Measurements from ENCODE around the gene GFER. TPM values are rescaled to one million over a fixed set of nuclear protein-coding genes. Genes with fewer than 3 reads are reported as not detected.
"Not testable (repeated sequence)": the region's sequence is repeated elsewhere in the genome, so short reads cannot be mapped to it uniquely, and the experiment has no call there.

Gene GFER
- polyA plus RNA-seq (2013, experiment 1 of 2; ENCODE audit: insufficient read length): 29.4 TPM
- polyA plus RNA-seq (2013, experiment 2 of 2; ENCODE audit: insufficient read length): 15.4 TPM

DNA sequence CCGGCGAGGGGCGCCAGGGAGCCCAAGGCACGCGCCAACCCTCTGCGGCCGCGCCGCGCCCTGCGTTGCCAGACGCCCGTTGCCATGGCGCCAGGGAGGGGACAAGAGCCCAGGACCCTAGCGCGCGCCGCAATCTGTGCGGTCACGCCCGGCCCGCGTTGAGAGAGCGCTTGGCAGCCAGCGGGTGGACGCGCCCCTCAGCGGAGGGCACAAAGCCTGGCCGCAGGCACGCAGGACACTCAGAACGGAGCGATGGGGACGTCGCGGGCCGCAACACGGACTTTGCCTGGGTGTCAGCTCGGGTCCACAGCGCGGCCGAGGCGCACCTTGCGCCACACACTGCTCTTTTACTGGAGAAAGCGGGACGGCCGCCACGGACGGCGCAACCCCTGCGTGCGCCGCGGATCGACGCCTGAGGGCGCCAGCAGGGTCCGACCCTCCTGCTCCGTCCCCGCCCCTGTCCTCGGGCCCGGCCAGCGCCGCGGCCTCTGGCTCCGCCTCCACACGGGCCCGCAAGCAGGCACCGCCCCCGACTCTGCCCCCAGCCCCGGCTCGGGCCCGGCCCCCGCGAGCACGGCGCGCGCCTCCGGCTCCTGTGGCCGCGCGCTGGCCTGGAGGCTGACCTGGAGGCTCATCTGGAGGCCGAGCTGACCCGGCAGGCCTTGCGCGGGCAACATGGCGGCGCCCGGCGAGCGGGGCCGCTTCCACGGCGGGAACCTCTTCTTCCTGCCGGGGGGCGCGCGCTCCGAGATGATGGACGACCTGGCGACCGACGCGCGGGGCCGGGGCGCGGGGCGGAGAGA lies at the start of gene GFER:
TSS of gene GFER (plus strand) at position 650 of the 803 bp plus-strand sequence. CDS start at position 676, 26 bp downstream.
- DNase-seq: peak; percentile 92

- no peak for DNase-seq
These were observed 47.0 kb upstream of the GFER start for GRCh38 chr16:1936945-1937479.

DNA sequence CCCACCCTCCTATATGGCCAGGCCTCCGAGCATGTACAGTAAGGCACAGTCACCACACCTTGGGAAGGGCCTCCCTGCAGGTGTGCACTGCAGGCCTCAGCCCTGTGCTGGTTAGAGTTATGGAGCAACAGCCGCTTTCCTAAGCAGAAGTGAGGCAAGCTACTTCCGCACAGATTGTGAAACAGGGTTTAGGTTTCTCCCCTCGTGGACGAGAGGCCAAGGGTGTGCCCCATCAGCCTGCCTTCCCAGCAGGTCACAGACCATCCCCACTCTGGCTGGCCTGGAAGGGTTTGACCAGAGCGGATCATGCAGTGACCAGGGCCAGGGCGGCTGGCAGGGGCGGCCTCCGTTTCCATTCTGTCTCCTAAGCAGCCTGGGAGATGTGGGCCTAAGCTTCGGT lies 45.7 kb upstream of the GFER start:
- DNase-seq: no peak

DNA sequence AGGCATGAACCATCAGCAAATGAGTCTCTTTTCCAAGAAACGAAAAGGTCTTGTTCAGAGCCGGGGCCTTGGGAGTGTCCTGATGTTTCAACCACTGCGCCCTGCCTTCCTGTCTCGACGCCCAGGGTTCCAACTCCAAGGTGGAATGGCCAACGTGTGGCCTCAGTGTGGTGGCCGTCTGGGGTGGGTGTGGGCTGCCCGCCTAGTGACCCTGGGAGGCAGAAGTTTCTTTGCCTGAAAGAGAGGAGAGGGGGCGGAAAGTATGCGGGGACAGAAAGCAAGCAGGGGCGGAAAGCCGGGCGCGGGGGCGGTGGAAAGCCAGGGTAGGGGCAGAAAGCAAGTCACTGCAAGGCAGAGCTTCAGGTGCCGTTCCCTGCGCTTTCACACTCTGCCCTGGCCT lies 45.1 kb upstream of the GFER start:
- DNase-seq: no peak

GRCh38 chr16:1939833-1940232 lies 44.2 kb upstream of the GFER start:
- DNase-seq: not testable (repeated sequence)

GRCh38 chr16:1940273-1941161 lies 43.5 kb upstream of the GFER start:
- no peak for DNase-seq

- DNase-seq: no peak
These were observed 42.6 kb upstream of the GFER start for GRCh38 chr16:1941162-1942046.

DNA sequence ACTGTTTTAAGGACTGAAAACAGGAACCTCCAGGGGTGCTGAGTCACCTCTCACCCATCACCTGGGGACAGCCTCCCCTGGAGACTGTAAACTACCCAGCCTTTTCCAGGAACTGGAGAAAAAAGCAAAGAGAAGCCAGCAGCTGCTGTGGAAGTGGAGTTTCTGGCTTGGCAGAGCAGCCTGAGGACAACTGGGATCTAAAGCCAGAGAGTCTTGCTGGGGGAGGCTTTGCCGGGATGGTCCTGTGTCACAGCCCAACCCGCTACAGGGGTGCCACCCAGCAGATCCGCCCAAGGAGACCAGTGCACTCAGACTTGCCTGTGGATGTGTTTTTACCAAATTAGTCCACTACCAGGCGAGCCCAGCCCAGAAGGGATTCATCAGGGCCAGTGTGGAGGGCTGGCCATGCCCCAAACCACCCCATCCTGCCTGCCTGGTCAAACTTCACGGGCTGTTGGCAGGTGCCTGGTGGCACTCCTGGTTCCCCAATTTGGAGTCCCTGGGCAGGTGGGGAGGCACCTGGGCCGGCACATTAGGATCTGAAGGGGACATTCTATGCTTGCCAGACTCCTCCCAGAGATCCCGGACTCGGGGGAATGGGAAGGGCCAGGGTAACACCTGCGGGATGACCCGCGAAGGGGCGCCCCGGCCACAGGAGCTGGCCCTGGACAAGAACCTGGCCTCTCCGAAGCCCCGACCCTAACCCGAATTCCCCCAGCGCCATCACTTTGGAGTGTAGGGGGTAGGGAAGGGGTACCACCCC lies 41.8 kb upstream of the GFER start:
- DNase-seq: no peak

- peak; percentile 99 for DNase-seq
These were observed 40.9 kb upstream of the GFER start, which contains the start of gene MSRB1 for GRCh38 chr16:1942810-1943726. Gene MSRB1 (minus strand): TSS chr16:1943199. CDS start chr16:1943156, 43 bp downstream.

GRCh38 chr16:1944612-1945199 lies 39.3 kb upstream of the GFER start:
- DNase-seq: no peak

DNA sequence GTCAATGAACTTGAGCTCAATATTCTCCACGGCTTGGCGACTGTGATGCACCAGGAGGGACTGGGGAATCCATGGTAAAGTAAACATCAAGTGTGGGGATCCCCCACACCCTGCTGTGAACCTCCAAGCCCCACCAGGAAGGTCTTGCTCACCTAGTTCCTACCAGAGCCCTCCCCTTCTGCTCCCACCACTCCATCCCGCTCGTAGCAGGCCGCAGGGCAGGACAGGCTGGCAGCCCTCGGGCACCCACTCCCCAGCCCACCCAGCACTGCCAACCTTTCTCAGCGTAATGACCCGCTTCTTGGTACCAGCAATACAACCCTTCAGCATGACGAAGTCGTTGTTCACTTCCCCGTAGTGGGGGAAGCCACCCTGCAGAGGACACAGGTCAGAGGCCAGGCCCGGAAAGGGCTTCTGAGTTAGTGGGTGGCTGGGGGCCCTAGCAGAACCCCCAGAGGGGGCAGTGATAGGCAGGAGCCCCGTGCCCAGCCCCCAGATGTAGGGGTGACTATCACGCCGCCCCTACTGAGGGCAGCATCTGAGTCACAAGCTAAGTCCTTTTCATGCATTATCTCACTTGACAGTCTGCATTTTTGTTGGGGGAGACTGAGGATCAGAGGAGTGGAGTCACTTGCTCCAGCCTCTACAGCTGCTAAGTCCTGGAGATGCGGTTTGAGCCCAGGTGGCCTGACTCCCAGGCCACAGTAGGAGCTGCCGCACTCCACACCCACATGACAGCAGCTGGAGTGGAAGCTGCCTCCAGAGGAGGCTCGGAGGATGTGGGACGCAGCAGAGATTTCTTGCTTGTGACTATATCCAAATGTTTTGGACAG lies 38.2 kb upstream of the GFER start:
- no peak for DNase-seq

DNA sequence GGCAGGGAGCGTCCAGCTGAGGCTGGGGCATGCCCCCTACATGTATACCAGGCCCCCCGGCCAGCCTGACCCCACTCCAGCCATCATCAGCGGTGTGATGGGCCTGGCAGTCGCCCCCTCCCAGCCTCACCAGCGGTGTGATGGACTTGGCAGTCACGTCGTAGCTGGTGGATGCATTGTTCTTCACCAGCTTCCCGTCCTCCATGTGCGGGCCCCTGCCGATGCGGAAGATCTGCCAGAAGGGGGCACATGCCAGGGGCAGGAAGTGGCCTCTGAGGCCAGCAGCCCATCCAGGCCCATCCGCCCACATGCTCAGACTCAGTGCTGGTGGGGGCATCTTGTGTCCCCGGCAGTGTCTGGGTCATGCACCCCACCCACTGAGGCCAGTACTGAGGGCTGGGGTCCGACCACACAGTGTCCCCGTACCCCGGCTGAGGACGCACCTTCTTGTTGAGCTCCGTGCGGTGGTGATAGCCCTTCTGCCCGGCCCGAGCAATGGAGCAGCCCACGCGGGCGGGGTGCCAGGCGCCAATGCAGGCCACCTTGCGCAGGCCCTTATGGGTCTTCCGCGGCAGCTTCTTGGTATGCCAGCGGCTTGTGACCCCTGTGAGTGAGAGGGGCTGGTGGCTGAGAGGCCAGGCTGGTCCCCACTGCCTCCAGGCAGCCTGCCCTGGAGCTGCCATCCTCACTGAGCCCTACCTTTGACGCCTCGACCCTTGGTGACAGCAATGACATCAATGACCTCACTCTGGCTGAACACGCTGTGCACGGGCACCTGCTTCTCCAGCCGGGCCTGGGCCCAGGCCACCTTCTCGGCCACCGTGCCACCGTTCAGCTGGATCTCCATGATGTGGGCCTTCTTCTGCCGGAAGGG lies 37.3 kb upstream of the GFER start:
- no peak for DNase-seq

- DNase-seq: no peak
These were observed 36.7 kb upstream of the GFER start for GRCh38 chr16:1947369-1947670.

DNA sequence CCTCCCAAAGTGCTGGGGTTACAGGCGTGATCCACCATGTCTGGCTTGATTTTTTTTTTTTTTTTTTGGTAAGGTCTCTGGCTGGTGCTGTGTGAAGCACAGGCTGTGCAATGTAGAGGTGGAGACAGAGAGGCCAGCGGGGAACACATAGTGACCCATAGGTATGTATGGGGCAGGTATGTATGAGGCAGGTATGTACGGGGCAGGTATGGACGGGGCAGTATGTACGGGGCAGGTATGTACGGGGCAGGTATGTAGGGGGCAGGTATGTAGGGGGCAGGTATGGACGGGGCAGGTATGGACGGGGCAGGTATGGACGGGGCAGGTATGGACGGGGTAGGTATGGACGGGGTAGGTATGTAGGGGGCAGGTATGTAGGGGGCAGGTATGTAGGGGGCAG lies 34.5 kb upstream of the GFER start:
- no peak for DNase-seq

- DNase-seq: no peak
These were observed 33.9 kb upstream of the GFER start for GRCh38 chr16:1950047-1950446.

DNA sequence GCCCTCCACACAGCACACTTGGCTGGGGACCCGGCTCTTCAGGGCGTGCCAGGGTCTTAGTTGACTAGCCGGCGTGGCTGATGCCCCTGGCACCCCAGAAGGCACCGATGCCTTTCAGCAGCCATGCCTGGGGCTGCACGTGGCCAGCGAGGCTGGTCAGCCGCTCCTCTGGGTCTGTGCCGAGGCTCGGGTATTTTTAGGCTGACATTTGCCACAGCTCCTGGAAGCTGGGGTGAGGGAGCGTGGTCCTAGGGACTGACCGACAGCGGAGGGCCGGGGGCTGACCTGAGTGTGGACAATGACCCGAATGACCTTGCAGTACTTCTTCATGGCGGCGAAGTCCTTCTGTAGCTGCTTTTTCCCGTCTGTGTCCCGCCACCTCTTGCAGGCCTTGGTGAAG lies 33.4 kb upstream of the GFER start:
- no peak for DNase-seq

GRCh38 chr16:1953734-1954133 lies 30.3 kb upstream of the GFER start:
- DNase-seq: no peak

Measured in fibroblast of skin of back (primary cell).